SHP77 treated with DMSO at 0.1 percent for 48 hours (cell line): ENCODE data around the gene CHCHD4.

Experiments
- DNase-seq: peaks from one replicate; lab custom pipeline; 2025; lab: John Stamatoyannopoulos, UW

Gene CHCHD4

GRCh38 chr3:14124615-14125192 is at the start of gene CHCHD4, which contains the start of gene TMEM43:
Gene CHCHD4, minus strand, starts transcription at chr3:14124870. Its CDS starts 194 bp downstream, at chr3:14124676.
Gene TMEM43, plus strand, starts transcription at chr3:14125052. Its CDS starts 142 bp downstream, at chr3:14125194.
- DNase-seq: peak; percentile 96

GRCh38 chr3:14172496-14172895 is 47.8 kb upstream of the CHCHD4 start:
- no peak for DNase-seq

DNA sequence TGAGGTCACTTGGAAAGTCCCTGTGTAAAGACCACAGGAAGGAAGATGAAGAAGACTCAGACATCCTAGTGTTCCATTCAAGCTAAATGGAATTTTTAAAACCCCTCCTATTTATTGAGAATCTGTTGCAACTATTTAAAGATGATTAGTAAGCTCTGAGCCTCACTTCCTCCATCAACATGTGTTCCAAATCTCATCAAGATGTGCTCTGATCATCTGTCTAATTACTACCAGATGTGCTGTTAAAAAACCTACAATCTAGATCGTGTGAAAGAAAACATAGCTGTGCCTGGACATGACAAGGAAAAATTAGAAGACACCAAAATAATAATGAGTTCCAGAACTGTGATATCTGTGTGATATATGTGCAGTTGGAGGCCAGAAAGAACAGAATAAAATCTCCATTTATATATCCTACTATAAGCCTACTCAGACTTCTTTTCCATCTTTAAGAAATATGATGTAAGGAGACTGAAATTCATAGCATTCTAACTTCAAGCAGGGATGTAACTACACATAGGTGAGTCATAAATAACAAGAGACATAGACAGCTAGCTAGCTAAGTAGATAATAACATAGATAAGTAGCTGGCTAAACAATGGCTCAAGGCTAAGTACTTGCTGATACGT is 46.0 kb upstream of the CHCHD4 start:
- DNase-seq: no peak

DNA sequence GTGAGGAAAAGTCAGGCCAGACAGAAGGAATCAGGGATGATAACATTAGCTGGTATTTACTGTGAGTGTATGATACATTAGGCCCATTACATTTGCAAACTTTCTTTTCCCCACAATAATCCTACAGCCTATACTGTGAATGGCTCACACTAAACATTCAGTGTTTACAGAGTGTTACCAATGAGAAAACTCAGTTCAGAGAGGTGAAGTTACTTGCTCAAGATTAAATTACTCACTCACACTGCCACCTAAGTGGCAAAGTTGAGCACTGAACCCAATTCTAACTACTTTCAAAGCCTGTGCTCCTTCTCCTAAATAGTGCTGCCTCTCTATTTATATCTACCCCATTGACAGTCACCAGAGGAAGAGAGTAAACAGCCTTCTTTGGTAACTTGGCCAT is 45.2 kb upstream of the CHCHD4 start:
- DNase-seq: no peak

DNA sequence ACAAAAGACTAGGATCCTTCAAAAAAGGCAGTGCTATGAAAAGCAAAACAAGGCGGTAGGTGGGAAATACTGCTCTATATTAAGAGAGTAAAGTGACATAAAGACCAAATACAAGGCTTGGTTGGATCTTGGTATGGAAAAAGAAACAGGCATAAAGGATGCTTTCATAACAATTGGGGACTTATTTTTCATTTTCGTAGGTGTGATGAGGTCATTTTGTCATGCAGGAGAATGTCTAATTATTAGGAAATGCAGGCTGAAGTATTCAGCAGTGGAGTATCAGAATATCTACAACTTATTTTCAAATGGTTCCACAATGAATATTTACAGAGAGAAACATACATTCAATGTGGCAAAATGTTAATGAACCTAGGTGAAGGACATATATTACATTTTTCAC is 44.8 kb upstream of the CHCHD4 start:
- DNase-seq: no peak

DNA sequence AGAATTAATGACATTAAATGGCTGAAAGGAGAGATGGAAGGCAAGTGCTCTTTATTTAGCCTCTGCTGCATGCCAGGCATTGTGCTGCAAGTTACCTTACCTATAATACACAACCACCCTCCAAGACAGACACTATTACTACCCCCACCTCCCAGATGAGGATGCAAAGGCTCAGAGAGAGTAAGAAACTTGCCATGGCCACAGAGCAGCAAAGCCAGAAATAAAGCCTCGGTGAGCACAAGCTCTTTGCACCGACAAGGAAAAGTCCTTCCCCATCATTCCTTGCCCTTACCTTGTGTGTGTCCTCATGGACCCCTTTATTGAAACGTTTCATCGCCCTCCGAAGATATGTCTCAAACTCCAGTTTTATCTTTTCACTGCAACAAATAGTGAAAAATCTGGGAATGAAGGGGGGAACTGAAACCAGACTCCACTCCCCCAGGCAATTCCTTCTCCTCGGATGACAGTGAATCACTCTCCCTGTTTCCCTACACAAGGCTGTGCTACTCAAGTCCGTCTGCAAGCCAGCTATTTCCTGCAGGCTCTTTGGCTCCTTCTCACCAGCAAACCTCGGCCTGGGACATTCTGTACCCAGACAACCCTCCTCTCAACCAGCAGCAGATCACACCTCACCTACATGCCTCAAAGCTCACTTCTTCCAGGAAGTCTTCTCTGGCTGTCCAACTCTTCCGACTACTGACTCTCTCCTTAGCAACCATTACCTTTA is 42.4 kb upstream of the CHCHD4 start:
- DNase-seq: no peak

DNA sequence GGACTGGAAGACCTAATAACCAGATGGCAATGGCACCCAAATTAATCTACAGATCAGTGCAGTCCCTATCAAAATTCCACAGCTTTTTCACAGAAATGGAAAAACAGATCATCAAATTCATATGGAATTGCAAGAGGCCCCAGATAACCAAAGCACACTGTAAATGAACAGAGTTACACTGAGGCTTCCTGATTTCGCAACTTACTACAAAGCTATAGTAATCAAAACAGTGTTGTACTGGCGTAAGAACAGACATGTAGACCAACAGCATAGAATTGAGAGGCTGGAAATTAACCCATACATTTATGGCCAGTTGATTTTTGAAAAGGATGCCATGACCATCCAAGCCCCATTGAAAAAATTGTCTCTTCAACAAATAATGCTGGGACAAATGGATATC is 37.5 kb upstream of the CHCHD4 start:
- DNase-seq: no peak

DNA sequence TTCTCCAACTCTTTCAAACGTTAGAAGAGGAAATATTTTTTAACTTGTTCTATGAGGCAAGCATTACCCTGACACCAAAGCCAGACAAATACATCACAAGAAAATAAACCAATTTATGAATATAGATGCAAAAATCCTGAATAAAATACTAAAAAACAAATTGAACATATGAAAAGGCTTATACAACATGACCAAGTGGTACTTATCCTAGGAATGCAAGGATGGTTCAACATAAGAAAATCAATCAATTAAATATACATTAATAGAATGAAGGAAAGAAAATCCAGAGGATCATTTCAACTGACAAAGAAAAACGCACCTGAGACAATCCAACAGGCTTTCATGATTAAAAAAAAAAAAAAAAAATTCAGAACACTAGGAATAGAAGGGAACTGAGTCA is 36.6 kb upstream of the CHCHD4 start:
- DNase-seq: no peak

- no peak for DNase-seq
Observed at GRCh38 chr3:14159426-14159825, 34.8 kb upstream of the CHCHD4 start.

DNA sequence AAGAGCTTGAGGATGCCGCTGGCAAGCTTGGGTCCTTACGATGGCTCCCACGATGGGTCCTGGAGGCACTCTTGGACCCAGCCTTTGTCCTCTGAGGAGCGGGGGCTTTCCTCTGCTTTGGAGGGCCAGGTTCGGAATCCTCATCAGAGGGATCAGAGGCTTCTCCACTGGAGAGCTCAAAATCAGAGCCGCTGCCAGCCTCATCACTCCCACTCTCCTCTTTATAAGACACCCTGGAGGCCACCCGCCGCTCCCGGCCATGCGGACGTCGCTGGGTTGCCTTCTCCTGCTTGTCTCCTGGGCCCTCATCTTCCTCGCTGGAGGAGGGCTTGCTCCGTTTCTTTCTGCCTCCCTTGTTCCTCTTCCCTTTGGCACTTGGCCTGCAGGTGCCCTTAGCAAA is 33.7 kb upstream of the CHCHD4 start:
- no peak for DNase-seq

DNA sequence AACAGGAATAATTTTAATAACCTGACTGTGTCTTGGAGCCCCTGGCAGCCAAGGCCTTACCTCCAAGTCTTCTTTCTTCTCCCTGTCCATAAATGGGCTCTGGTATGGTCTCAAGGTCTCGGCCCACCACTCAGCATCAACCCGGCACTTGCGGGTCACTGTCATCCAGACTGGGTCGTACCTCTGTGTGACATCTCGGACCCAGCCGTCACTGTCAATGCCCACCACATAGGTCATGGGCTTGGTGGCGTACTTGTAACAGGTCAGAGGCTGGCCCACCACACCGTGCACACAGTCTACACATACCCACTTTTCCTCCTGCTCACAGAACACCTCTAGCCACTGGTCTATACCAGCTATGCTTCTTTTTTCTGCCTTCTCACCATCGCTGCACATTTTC is 33.3 kb upstream of the CHCHD4 start:
- no peak for DNase-seq

- DNase-seq: no peak
Observed at GRCh38 chr3:14156843-14157561, 32.3 kb upstream of the CHCHD4 start.

DNA sequence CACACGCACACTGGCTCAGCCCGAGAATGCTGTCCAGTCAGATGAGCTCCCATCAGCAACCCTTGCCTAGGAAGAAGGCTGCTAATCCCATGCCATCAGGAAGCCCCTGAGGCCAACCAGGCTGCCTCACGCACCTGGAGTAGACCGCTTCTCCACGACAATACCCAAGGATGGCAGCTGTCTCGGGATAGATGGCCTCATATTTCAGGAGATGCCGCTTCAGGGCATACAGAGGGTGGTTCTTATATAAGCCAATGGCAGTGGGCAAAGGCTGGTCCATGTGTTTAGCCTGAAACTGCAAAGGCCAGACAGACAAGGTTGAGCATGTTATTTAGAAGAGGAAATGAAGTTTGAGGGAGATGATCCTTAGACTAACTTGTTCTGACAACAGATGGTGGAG is 31.5 kb upstream of the CHCHD4 start:
- no peak for DNase-seq

DNA sequence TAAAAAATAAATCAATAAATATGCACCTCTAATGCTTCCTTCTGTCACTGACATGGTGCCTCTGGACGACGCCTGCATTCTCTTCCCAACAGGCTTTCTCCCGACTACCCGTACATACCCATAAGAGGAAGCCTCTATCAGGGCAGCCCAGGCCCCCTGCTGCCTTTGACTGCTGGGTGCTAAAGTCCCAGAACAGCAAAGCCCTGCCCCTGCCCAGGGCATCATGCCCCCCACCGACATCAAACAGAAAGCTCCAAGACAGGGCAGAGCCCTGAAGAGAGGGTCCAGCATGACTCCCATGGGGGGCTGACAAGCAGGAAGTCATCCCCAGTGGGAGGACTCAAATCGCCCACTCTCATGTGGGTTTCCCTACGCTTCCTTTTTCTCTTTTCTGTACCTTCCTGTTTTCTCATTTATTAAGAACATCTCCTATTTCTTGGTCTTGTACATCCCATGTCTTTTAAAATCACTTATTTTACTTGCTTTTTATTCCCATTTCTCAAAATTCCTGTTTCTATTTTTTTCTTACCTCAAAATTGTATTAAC is 30.3 kb upstream of the CHCHD4 start:
- DNase-seq: no peak

DNA sequence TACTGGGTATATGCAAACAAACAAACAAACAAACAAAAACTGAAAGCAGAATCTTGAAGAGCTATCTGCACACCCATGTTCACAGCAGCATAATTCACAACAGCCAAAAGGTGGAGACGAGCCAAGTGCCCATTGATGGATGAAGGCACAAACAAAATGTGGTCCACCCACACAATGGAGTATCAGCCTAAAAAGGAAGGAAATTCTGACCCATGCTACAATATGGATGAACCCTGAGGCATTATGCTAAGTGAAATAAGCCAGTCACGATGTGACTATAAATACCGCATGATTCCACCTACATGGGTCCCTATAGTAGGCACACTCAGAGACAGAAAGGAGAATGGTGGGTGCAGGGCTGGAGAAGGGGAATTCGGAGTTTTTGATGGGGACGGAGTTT is 29.6 kb upstream of the CHCHD4 start:
- no peak for DNase-seq

DNA sequence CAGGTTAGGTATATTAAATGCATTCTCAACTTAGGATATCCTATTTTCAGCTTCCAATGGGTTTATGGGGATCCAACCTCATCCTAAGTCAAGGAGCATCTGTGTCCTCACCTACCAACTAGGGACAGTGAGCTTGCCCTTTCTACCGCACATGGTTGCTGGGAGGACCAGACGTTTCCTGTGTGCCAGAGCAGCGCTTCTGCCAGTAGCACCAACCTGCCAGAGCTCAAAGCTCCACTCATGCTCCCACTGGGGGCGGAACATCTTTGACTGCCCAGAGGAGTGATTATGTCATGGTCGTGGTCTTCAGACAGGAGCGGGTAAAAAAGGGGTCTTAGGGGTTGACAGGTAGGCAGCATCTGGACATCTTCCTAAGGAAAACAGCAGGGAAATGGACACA is 29.0 kb upstream of the CHCHD4 start:
- no peak for DNase-seq

- DNase-seq: no peak
Observed at GRCh38 chr3:14152963-14153355, 28.3 kb upstream of the CHCHD4 start.

DNA sequence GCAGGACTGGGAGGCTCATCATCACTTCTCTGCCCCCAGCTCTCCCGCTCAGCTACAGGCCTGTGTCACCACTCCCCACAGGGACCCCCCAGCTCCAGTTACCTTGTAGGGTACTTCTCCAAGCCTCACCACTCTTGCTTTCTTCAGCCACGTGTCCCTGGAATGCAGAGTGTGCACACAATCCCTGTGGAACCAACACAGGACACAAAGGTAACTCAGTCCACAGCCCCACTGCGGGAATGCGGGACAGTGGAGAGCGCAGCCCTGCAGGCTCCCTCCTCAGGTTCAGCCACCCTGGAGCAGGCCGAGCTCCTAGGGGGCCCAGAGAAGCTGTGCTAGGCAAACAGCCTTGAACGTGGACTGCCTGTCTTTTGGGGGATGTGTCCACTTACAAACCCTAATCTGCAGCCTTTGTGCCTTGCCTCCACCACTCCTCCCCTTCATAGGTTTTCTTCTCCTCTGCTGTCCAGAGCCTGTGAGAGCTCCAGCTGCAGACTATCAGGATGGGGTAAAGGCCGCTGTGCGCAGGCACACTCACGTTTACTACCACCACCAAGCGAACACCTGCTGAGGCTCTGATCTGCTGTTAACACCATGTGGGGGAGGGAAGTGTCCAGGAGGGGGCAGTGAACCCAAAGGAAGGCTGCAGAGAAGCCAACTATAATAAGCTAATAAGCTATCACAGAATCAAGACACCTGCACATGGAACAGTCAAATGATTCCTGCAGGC is 27.7 kb upstream of the CHCHD4 start:
- DNase-seq: peak; percentile 38

- DNase-seq: no peak
Observed at GRCh38 chr3:14151471-14152083, 26.9 kb upstream of the CHCHD4 start.

- DNase-seq: no peak
Observed at GRCh38 chr3:14150491-14151230, 26.0 kb upstream of the CHCHD4 start.

DNA sequence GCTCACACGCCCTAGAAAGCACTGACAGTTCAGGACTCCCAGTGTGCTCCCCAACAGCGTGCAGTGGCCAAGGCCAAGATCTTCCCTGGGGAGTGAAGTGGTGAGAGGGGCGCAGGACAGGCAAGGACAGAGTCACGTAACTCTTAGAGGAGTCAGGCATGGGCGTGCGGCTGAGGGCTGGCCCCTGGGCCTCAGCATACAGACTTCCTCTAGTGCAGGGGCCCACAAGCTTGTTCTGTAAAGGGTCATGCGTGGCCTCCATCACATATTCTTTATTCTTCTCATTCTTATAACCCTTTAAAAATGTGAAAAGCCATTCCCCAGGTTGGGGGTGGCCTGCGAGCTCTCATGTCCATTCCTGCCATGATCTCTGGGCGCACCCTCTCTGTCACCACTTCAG is 25.4 kb upstream of the CHCHD4 start:
- DNase-seq: no peak
